Right kidney (tissue), 1 donor: Measurements from ENCODE around the gene CARNS1.
"Not testable (repeated sequence)": the region's sequence is repeated elsewhere in the genome, so short reads cannot be mapped to it uniquely, and the experiment has no call there.

Experiments used
- DNase-seq: peaks from one replicate; pipeline ENCODE4 v3.0.0-alpha.2; 2016

The CARNS1 gene

GRCh38 chr11:67396587-67397389, 18.7 kb upstream of the CARNS1 start:
- DNase-seq = no peak

GRCh38 chr11:67397536-67397935, 17.9 kb upstream of the CARNS1 start:
- no peak for DNase-seq

- no peak for DNase-seq
Observed at GRCh38 chr11:67397986-67398660, 17.4 kb upstream of the CARNS1 start.

- DNase-seq = no peak
Observed at GRCh38 chr11:67398661-67399563, 16.6 kb upstream of the CARNS1 start.

- no peak for DNase-seq
Observed at GRCh38 chr11:67400251-67400941, 15.1 kb upstream of the CARNS1 start.

- no peak for DNase-seq
Observed at GRCh38 chr11:67400942-67401494, 14.5 kb upstream of the CARNS1 start.

- peak; percentile 87 for DNase-seq
Observed at GRCh38 chr11:67401495-67402191, 13.8 kb upstream of the CARNS1 start, which contains the start of gene PPP1CA. PPP1CA (minus strand) TSS chr11:67401858; CDS start chr11:67401782, 76 bp downstream.

GRCh38 chr11:67402192-67402839, 13.2 kb upstream of the CARNS1 start:
- peak; percentile 78 for DNase-seq

- DNase-seq = not testable (repeated sequence)
Observed at GRCh38 chr11:67403085-67403484, 12.4 kb upstream of the CARNS1 start.

GRCh38 chr11:67404515-67405195, 10.8 kb upstream of the CARNS1 start:
- no peak for DNase-seq

GRCh38 chr11:67405196-67405567, 10.3 kb upstream of the CARNS1 start:
- DNase-seq = no peak

- no peak for DNase-seq
Observed at GRCh38 chr11:67405688-67406339, 9.7 kb upstream of the CARNS1 start.

- no peak for DNase-seq
Observed at GRCh38 chr11:67406420-67406968, 9.0 kb upstream of the CARNS1 start.

GRCh38 chr11:67406969-67407687, 8.3 kb upstream of the CARNS1 start:
- no peak for DNase-seq

- no peak for DNase-seq
Observed at GRCh38 chr11:67407688-67408163, 7.8 kb upstream of the CARNS1 start.

GRCh38 chr11:67408437-67409200, 6.9 kb upstream of the CARNS1 start:
- no peak for DNase-seq

- no peak for DNase-seq
Observed at GRCh38 chr11:67409261-67409666, 6.2 kb upstream of the CARNS1 start.
